CMK (cell line): ENCODE data around the gene SOS1.
A peak's percentile ranks its signal among the peaks of the same experiment; 100 is the strongest.
"Not testable (repeated sequence)": the region's sequence is repeated elsewhere in the genome, so short reads cannot be mapped to it uniquely, and the experiment has no call there.

Experiments
- DNase-seq: peaks from one replicate; pipeline ENCODE4 v3.0.0-alpha.2; 2010; ENCODE audit warnings: low read depth

Gene SOS1

DNA sequence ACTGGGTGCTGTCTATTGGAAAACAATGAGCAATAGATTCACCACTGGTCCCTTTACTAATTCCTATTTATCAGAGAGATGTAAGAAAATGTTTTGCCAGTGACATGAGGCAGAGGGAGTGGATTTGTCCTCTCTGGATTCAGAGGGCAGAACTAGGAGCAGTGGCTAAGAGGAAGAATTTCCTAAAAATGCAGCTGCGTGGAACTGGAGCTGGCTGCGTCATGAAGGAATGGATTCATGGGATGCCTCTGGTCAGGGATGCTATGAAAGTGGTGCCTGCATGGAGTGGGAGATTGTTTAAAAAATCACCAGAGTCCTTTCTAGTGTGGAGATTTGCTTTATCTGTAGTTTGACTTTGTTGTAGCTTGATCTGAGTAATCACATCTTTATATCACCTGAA is 152.8 kb downstream of the SOS1 start:
- no peak for DNase-seq

DNA sequence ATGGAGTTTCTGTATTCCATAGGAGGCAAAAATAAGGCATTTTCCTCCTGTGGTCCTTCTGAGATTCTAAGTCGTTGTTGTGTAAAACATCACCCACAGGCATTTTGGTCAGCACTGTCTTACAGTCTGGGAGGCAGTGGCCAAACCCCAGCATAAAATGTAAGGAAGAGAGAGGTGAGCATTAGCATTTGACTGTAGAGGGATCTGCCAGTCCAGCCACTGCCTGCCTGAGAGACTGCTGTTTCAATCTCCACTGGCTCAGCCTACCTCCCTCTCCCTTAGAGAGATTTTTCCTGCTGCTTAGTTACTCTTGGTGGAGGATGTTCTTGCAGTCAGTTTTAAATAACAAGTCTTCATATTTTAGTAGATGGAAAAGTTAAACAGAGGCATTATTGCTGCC is 154.2 kb downstream of the SOS1 start:
- DNase-seq = no peak

DNA sequence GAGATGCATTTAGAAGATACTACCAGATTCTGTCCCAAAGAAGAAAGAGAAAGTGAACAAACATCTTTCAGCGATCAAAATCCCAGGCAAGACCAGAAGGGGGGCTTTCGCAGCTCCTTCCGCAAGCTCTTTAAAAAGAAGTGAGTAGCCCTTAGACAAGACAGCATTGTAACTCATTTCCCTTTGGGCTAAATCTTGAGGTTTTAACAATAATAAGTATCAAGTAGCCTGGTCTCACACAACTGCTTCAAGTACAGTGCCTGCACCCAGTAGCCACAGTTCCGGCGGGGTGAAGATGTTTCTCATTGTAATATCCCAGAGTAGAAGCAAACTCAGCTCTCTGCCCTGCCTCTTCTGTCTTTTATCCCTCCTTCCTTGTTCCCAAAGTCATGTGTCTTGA is 154.8 kb downstream of the SOS1 start:
- no peak for DNase-seq

DNA sequence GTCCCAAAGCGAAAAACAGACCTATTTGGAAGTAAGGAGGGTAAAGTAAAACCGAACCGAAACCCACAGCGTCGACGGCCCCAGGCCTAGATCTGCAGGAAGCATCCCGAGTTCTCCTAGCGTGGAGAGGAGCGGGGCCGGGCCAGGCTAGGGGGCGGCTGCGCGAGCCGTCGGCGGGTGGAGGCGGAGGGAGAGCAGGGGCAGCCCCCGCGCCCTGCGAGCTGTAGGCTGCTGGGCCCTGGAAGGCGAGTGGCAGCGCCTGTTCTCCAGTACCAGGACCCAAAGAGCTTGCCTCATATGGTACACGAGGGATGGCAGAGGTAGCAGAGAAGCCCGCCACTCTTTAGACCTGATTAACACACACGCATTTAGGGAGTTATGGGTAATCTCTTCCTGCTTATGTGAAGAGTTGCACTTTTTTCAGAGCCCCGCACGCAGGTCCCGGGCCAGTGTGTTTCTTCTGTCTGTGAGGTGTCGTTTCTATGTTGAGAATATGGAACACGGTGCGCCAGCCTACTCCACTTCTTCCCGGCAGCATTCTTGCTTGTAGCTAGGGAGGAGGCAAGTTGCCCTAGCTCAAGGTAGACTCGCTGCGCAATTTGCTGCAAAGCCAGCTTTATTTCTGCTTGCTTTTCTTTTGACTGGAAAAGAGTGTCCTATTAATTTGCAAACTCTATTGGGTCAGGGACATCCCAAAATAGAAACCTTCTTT is 160.1 kb downstream of the SOS1 start:
- no peak for DNase-seq

DNA sequence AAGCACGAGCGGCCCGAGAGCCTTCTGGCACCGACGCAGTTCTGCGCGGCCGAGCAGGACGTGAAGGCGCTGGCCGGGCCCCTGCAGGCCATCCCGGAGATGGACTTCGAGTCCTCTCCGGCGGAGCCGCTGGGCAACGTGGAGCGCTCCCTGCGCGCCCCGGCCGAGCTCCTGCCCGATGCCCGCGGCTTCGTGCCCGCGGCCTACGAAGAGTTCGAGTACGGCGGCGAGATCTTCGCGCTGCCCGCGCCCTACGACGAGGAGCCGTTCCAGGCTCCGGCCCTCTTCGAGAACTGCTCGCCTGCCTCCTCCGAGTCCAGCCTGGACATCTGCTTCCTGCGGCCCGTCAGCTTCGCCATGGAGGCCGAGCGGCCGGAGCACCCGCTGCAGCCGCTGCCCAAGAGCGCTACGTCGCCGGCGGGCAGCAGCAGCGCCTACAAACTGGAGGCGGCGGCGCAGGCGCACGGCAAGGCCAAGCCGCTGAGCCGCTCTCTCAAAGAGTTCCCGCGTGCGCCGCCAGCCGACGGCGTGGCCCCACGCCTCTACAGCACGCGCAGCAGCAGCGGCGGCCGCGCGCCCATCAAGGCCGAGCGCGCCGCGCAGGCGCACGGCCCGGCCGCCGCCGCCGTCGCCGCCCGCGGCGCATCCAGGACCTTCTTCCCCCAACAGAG is 160.8 kb downstream of the SOS1 start:
- no peak for DNase-seq

DNA sequence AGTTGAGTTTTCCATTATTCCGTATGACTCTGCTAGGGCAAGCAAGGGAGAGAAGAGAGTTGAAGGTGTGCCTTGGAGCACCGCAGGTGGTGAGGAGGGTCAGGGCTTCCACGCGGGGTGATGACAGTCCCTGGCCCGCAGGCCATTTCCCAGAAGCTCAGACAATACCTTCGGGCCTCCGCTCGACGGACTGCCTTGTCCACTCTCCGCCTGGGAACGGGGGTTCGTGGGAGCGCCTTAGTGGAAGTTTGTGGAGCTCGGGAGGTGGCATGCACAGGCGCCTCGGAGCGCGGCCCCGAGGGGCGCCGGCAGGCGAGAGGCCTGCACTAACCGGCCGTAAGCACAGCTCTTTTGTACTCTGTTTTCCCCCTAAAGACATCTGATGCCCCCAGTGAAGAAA is 161.4 kb downstream of the SOS1 start:
- DNase-seq = no peak

DNA sequence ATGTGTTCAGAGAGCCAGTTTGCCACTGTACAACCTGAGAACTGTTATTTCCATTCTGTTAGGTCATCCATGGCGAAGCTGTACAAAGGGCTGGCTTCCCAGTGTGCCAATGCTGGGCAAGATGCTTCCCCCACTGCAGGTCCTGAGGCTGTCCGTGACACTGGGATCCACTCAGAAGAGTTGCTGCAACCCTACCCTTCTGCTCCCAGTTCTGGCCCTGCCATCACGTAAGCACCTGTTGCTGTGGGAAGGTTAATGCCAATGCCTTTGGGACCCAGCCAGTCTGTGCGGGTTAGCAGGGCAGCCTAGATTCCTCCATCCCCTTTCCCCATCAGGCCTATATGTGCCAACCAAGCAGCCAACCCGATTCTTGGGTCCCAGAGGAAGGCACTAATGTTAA is 162.9 kb downstream of the SOS1 start:
- no peak for DNase-seq

DNA sequence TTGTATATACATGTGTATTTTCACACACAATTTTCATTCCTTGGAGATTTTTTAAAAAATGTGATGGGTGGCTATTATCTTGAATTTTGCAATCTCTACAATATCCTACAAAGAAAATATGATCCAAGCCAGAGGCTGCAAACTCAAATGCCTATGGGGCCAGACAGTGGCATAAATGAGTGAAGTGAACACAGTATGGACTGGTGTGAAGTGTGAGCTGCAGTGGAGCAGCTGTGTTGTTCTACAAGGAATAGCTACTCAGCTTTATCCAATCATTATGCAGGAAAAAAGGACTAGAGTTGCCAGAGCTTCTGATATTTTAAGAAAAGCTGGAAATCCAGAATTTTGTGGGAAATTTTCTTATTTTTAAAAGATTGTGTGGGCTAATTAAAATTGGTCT is 169.1 kb downstream of the SOS1 start:
- DNase-seq = no peak

DNA sequence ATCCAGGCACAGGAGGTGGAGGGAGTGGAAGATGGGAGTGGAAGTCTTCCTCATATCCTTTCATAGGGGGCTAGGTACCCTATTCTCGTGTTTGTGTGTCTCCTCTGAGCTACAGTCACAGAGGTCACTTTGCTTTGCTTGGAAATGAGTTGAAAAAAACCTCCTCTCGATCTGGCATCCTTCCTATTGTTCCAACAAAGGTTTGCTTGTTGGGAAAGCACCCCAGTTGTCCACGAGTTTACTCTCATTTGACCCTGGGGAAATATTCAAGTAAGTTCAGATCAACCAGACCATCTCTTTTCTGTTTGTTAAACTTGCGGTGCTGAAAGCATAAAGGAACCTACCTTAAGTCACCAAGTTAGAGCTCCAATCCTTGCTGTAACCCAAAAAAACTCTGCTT is 171.9 kb downstream of the SOS1 start:
- DNase-seq = no peak

DNA sequence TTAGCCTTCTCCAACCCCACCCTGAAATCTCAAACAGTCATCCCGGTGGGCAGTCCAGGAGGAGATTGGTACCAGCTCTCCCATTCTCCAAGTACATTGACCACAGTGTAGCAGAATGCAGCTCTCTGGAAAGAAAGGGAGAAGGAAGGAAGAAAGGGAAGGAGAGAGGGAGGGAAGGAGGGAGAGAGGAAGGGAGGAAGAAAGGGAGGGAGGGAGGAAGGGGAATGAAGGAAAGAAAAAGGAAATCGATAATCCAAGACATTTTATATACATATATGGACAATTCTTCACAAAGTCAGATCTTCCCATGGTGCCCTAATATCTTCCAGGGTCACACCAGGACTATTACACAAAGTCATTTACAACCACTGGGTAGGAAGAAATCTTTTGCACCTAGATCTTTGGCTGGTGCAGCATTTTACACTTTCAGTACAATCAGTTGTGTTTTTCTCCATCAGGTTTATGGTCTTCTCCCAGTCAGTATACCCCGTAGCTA is 172.4 kb downstream of the SOS1 start:
- no peak for DNase-seq

DNA sequence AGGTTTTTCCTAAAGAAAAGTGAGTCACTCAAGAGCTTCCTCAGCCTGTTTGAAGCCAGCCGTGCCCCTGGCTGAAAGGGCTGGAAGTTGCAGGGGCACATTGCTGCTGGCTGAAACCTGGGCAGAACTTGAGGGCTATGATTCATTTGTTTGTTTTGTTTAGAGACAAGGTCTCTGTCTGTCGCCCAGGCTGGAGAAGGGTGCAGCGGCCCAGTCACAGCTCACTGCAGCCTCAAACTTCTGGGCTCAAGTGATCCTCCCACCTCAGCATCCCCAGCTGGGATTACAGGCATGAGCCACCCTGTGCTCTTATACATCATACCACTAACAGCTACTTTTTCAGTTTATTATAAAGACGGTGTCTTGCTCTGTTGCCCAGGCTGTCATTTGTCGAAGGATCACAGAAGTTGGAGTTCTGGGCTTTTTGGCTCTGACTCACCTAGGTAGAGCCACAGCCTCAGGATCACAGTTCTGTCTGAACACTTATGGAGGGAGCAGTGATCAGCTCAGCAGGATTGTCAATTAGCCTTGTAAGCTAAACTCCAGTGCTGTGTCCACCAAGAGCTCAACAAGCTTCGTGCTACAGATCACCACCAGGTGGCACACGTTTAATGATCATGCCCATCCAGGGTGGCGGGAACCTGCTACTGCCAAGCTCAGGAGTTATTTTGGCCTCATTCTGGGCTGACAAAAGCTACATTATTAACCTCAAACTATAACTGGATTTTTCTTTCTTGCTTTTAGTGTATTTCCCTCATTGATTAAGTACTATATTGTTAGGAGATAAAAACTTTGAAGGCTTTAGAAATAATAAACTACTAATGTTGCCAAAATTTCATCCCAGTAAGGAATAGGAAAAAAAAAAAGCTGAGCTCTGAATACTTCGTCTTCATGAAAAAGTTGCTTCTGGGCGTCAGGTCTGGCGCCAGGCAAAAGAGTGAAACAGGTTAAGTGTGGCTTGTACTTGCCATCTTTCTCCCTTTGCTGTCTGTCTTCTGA is 173.3 kb downstream of the SOS1 start:
- DNase-seq = peak; percentile 60

DNA sequence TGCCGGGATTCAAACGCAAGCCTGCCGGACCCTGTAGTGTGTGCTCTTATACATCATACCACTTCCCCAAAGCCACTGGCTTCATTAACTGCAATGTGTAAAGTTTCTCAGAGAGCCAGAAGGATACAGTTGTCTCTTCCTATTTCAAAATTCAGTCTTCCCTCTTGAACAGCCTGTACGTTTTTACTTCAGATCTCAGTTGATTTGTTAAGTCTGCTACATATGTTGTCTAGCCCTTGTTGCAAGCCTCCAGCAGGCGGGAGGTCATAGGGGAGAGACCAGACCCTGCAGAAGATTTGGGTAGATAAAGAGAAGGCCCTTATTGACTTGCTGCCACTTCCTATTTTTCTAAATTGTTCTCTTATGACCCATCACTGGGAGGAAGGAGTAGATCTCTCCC is 174.9 kb downstream of the SOS1 start:
- peak; percentile 50 for DNase-seq

DNA sequence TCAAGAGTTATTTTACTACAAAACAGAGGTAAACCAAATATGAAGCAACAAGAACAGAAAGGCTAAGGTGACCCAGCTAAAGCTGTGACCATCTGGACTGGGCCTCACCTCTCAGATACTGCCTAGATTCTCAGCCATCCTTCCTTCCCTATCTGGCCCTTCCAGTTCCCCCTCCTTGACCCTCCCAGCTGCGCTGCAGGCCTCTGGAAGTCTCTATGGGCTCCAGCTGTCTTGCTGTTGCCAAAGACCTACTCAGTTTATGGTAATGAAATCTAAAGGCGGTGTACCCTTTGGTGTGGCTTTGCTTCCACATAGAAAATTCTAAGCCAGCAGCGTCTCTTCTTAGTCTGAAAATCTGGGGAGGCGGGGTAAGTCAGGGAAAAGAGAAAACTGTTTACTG is 175.5 kb downstream of the SOS1 start:
- DNase-seq = peak; percentile 26

DNA sequence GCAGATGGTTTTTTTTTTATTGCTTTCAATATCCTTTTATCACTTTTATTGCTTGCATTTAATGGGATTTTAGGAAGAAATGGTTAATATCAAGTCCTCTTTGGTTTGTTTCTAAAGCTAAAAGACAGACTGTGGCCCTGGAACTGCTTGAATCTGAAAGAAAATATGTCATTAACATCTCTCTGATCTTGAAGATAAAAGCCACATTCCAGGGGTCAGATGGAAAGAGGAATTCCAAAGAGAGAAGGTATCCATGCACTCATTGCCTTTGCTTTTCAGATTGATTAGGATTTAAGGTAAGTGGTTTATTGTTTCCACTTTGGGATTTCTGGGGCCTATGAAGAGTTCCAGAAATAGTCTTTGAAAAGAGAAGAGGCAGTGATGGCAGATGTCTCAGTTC is 177.1 kb downstream of the SOS1 start:
- DNase-seq = no peak

DNA sequence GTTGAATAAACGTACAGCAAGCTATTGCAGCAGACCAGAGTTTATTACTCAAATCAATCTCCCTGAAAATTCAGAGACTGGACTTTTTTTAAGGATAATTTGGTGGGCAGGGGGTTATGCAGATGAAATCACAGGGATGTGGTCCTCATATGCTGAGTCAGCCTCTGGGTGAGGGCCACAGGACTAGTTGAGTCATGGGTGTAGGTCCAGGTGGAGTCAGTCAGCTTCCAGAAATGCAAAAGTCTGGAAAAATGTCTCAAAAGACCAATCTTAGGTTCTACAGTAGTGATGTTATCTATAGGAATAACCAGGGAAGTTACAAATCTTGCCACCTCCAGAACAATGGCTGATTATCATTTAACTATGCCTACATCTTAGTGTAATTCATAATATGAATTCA is 180.1 kb downstream of the SOS1 start:
- DNase-seq = no peak

DNA sequence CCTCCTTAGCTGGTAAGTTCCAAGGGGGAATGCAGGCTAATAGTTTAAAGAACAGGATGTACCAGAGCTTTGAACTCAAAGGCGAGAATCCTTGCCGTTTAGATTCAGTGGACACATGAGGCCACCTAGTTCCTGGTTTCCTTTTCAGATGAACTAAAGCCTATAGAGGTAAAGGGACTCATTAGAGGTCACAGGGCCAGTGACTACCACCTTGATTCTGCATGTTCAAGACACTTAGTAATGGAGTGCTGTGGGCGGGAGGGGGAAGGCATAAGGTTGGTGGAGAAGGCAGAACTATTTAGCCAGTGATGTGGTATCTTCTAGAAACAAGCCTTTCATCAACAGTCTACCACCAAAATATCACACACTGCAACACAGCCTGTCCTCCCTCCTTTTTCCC is 183.3 kb downstream of the SOS1 start:
- no peak for DNase-seq

DNA sequence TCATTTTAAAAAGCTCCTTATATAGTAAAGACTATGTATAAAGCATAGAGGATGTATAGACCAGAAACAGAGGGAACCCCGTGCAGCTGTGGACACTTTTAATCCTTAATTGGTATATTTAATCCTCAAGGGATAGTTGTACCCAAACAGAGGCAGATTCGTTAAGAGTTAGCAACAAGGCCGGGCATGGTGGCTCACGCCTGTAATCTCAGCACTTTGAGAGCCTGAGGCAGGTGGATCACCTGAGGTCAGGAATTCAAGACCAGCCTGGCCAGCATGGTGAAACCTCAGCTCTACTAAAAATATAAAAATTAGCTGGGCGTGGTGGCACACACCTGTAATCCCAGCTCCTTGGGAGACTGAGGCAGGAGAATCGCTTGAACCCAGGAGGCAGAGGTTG is 184.3 kb downstream of the SOS1 start:
- DNase-seq = not testable (repeated sequence)

DNA sequence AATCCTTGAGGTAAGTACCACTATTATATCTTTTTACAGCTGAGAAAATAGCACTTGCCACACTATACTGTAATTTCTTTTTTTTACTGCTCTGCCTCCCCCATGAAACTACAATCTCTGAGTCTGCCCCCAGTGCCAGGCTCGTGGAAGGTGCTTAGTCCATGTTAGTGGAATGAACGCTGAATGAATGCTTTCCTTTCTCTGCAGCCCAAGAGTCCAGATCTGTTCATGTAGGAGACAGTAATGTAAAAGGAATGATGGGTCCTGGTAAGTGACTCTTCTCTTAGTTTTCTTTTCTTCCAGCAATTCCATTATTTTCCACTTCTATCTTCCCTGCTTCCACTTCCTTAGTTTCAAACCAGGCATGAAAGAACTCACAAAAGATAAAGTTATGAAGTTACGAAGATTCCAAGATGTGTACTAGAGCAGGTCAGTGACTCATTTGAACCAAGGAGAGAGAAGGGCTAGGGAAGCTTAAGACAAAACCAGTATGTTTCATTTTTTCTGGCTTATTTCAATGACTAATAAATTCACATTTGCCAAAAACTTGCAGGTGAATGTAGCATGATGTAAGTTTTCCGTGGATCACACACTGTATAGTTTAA is 185.2 kb downstream of the SOS1 start:
- DNase-seq = no peak

DNA sequence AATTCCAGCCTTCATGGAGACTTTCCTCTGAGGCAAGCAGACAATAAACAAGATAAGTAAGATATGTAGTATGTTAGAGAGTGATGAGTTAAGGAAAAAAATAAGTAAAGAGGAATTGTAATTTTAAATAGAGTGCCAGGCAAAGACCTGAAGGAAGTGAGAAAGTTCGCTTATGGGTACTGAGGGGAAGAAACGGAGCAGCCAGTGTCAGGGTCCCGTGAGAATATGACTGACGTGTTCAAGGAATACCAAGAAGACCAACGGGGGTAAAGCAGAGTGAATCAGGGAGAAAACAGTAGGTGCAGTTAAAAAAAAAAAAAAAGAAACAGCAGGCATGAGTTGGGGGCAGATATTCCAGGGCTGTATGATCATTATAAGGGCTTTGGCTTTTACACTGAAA is 186.1 kb downstream of the SOS1 start:
- no peak for DNase-seq

DNA sequence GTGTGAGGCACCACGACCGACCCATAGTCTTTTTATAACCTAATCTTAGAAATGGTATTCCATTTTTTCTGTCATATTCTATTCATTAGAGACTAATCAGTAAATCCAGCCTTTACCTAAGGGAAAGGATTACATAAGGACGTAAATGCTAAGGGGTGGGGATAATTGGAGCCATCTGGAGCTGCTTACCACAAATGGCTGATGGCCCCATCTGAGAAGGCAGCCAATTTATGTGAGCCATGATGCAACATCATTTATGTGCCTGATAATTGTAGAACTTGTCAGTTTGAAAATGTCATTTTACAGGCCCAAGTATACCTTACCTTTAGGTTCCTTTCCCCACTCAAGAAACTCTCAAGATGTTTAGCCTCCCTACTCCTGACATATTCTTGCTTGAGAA is 187.2 kb downstream of the SOS1 start:
- no peak for DNase-seq

DNA sequence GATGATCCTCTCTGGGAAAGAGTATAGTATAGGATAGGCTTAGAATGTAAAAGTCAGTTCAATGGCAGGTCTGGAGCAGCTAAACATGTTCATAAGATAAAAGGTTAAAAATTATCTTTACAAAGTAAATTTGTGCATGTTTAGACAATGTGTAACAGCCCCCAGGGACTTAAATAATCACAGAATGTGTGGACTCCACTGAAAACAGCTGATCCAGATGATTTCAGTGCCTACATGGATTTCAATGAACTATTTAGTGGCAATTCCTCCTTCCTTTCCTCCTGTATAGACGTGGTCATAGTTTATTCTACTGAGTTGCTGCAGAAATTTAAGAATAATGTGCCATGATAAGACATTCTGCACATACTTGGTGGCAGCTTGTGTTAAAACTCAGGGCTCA is 188.3 kb downstream of the SOS1 start:
- DNase-seq = no peak
